Measurements from ENCODE around the gene MGLL.
"Not testable (repeated sequence)": the region's sequence is repeated elsewhere in the genome, so short reads cannot be mapped to it uniquely, and the experiment has no call there.

DNA sequence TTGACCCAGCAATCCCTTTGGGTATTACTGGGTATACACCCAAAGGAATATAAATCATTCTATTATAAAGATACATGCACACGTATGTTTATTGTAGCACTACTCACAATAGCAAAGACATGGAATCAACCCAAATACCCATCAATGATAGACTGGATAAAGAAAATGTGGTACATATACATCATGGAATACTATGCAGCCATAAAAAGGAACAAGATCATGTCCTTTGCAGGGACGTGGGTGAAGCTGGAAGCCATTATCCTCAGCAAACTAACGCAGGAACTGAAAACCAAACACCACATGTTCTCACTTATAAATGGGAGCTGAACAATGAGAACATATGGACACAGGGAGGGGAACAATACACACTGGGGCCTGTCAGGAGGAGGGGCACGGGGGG lies 117.5 kb downstream of the MGLL start:
- TF ChIP-seq, protein P1, sequence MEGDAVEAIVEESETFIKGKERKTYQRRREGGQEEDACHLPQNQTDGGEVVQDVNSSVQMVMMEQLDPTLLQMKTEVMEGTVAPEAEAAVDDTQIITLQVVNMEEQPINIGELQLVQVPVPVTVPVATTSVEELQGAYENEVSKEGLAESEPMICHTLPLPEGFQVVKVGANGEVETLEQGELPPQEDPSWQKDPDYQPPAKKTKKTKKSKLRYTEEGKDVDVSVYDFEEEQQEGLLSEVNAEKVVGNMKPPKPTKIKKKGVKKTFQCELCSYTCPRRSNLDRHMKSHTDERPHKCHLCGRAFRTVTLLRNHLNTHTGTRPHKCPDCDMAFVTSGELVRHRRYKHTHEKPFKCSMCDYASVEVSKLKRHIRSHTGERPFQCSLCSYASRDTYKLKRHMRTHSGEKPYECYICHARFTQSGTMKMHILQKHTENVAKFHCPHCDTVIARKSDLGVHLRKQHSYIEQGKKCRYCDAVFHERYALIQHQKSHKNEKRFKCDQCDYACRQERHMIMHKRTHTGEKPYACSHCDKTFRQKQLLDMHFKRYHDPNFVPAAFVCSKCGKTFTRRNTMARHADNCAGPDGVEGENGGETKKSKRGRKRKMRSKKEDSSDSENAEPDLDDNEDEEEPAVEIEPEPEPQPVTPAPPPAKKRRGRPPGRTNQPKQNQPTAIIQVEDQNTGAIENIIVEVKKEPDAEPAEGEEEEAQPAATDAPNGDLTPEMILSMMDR (conservative IDR thresholded peaks at IDR 0.05), result not testable (repeated sequence)
- not testable (repeated sequence) for TF ChIP-seq ZFX (IDR thresholded peaks at IDR 0.05)

Measured in C4-2B (cell line).